ENCODE data around the gene NEDD1. TPM values are rescaled to one million over a fixed set of nuclear protein-coding genes. Genes with fewer than 3 reads are reported as not detected.

NEDD1 gene
- total RNA-seq, 1 donor from 2014 or later, result 31.7 TPM

DNA sequence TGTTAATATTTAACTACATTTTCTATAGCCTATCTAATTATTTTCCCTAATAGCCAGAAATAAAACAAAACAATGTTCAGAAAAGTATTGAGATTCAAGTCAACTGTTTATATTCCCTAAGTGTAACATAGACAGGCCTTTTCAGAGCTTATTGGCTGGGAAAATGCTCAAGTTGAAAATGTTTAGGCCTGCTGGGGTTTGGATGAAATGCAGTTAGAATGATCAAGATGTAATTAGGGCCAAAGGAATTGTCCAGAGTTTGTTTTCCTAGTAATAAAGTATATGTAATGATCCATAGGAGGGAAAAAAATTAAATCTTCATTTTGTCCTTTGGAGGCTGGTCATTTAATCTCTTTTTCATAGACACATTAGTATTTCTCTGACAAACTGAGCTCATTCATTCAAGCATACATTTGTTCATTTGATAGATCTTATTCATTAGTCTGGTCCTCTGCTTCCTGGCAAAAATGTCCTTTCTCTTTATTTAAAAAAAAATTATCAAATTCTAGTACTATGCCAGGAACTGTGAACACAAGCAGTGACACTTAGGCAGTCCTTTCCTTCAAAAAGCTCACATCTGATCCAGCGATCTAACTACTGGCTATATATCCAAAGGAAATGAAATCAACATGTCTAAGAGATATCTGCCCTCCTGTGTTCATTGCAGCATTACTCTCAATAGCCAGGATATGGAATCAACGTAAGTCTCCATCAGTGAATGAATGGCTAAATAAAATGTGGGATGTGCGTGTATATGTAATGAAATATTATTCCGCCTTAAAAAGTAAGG lies 40.1 kb upstream of the NEDD1 start:
- Mint-ChIP-seq H3K4me3 (no peak overlapping the region), H3K36me3 (no peaks in the 10 kb centered on the region), H3K27ac (no peak overlapping the region), H3K9me3 (no peaks in the 10 kb centered on the region), H3K4me1 (ENCODE audit: unreplicated experiment) (no peaks in the 10 kb centered on the region), H3K27me3 (peaks cover 12% of the 10 kb centered on the region)
- TF ChIP-seq, protein P1, sequence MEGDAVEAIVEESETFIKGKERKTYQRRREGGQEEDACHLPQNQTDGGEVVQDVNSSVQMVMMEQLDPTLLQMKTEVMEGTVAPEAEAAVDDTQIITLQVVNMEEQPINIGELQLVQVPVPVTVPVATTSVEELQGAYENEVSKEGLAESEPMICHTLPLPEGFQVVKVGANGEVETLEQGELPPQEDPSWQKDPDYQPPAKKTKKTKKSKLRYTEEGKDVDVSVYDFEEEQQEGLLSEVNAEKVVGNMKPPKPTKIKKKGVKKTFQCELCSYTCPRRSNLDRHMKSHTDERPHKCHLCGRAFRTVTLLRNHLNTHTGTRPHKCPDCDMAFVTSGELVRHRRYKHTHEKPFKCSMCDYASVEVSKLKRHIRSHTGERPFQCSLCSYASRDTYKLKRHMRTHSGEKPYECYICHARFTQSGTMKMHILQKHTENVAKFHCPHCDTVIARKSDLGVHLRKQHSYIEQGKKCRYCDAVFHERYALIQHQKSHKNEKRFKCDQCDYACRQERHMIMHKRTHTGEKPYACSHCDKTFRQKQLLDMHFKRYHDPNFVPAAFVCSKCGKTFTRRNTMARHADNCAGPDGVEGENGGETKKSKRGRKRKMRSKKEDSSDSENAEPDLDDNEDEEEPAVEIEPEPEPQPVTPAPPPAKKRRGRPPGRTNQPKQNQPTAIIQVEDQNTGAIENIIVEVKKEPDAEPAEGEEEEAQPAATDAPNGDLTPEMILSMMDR (conservative IDR thresholded peaks at IDR 0.05), result no peak
- DNase-seq (ENCODE audit: extremely low spot score, unreplicated experiment), result no peak

DNA sequence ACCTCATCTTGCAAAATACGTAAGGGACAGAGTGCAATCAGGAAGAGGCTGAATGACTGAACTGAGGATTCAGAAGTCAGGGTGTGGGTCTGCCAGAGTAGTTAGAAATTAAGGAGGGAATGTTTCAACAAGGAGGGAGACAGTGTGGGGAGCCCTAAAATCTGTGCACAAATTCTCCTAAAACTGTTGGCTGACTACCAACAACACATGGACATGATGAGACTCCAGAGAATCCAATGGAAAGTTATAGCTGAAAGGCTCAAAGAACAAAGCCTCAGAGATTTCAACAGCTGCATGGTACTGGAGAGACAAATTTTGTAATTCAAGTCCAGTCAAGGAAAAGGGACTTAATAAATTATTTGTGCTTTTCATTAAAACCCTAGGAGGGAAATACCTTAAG lies 36.1 kb upstream of the NEDD1 start:
- no peaks in the 10 kb centered on the region for H3K36me3 Mint-ChIP-seq
- no peak for DNase-seq (ENCODE audit: extremely low spot score, unreplicated experiment)
- H3K27me3 Mint-ChIP-seq, result no peaks in the 10 kb centered on the region
- TF ChIP-seq, protein P1 (conservative IDR thresholded peaks at IDR 0.05), result no peak
- H3K4me3 Mint-ChIP-seq, result no peak overlapping the region
- H3K4me1 Mint-ChIP-seq (ENCODE audit: unreplicated experiment), result no peaks in the 10 kb centered on the region
- H3K27ac Mint-ChIP-seq, result no peak overlapping the region
- peaks cover 5% of the 10 kb centered on the region for H3K9me3 Mint-ChIP-seq

DNA sequence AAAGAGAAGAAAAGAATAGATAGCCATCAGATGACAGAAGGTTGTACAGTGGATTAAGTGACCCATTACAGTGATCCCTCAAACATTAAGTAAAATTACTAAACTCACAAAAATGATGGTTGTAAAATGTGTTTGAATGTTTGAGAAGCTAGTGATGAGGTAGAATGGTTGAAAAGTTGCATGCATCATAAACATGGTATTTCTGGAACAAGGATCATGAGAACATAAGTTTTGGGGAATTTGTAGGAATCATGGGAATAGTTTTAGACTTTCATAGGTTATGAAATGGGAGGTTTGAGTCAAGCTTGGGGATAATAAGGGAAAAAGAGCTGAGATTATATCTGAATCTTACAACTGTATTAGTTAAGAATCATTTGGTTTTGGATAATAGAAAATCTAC lies 34.1 kb upstream of the NEDD1 start:
- H3K9me3 Mint-ChIP-seq, result peaks cover 5% of the 10 kb centered on the region

DNA sequence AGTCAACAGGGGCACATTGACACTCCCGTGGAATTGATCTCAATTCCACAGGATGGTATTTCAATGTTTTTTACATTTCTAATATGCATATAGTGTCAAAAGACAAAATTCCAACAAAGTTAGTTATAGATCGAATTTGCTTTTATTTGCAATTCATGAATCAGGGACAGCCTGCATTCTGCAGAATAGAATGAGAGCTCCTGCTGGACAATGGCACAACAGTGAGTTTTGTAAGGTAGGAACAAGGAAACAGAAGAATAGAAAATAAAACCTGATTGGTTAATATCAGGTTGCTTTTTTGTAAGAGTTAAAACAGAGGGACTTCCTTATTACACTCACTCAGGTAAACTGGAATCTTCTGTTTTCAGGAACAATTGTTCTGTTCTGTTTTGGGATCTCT lies 32.8 kb upstream of the NEDD1 start:
- no peaks in the 10 kb centered on the region for H3K36me3 Mint-ChIP-seq
- peaks cover 9% of the 10 kb centered on the region for H3K27me3 Mint-ChIP-seq
- H3K4me1 Mint-ChIP-seq (ENCODE audit: unreplicated experiment), result no peaks in the 10 kb centered on the region
- TF ChIP-seq, protein P1 (conservative IDR thresholded peaks at IDR 0.05), result no peak
- no peak overlapping the region for H3K27ac Mint-ChIP-seq
- no peak overlapping the region for H3K4me3 Mint-ChIP-seq
- H3K9me3 Mint-ChIP-seq, result peaks cover 5% of the 10 kb centered on the region
- no peak for DNase-seq (ENCODE audit: extremely low spot score, unreplicated experiment)

More for the DNA sequence above, 34.1 kb upstream of the NEDD1 start:
- Mint-ChIP-seq H3K4me3 (no peak overlapping the region), H3K36me3 (no peaks in the 10 kb centered on the region), H3K27ac (no peak overlapping the region), H3K4me1 (ENCODE audit: unreplicated experiment) (no peaks in the 10 kb centered on the region), H3K27me3 (peaks cover 9% of the 10 kb centered on the region)
- no peak for DNase-seq (ENCODE audit: extremely low spot score, unreplicated experiment)
- TF ChIP-seq, protein P1 (conservative IDR thresholded peaks at IDR 0.05), result no peak

DNA sequence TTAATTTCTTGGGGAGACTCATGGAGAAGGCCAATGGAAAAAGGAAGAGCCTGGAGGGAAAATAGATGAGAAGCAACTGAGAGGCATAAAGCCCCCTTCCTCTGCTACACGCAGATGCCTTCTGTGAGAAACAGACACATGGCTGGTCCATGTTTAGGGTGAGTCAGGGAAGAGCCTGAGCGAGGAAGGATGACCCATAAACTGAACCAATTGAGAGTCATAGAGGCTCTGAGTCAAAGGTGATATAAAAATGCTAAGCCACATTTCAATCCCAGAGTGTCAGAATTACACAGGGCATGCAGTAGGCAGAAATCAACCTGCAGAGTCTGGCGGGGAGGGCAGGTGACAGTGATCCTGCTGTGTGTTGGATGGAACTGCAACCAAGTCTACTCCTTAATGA lies 30.1 kb upstream of the NEDD1 start:
- no peak for DNase-seq (ENCODE audit: extremely low spot score, unreplicated experiment)
- Mint-ChIP-seq H3K9me3 (peaks cover 5% of the 10 kb centered on the region), H3K4me1 (ENCODE audit: unreplicated experiment) (no peaks in the 10 kb centered on the region), H3K4me3 (no peak overlapping the region), H3K36me3 (no peaks in the 10 kb centered on the region), H3K27me3 (peaks cover 9% of the 10 kb centered on the region), H3K27ac (no peak overlapping the region)
- TF ChIP-seq, protein P1 (conservative IDR thresholded peaks at IDR 0.05), result no peak

Data from type B pancreatic cell (in vitro differentiated cells).